Measurements from ENCODE around the gene GASK1B. TPM values are rescaled to one million over a fixed set of nuclear protein-coding genes. Genes with fewer than 3 reads are reported as not detected.
A peak's percentile ranks its signal among the peaks of the same experiment; 100 is the strongest.

The GASK1B gene
- total and polyA plus RNA-seq, 2 of the 13 experiments (the other 11 are each of a cell fraction or from before 2014, with no cell fraction given) = 29.1 to 40.4 TPM

DNA sequence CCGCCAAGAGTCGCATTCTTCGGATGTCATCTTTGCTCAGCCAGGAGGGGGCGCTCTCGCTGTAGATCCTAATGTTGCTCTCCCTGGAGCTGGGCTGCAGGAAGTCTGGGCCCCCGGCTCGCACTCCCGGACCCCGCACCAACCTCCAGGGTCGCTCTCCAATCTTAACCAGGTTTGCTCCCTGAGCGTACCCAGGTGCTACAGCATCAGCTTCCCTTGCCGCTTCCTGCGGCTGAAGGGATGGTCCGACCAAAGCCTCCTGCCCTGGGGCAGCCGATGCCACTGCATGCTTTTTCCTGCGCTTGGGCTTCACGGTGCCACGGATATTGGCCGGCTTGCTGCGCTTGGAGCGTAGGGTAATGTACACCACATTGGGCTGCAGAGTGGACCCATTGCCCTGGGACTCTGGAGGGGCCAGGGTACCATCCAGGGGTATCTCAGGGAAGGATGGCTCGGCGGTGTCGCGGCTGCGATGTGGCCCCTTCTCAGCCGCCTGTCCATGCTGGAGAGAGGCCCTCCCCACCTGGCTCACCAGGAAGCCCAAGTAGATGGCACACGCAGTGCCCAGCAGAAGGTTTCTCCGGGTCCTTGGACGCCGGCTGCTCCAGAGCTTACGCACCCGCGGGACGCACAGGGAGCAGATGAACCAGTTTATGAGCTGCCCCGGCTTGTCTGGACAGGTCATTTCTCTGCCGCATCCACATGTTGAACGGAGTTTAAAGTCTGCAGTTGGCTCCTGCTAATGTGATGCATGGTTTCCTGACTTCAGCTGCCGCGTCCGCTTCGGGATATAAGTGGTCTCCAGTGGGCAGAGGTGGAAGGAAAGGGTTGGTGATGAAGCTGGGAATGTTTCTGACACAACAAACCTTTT lies 1.9 kb downstream of the GASK1B start (continued):
- TF ChIP-seq, protein P1, sequence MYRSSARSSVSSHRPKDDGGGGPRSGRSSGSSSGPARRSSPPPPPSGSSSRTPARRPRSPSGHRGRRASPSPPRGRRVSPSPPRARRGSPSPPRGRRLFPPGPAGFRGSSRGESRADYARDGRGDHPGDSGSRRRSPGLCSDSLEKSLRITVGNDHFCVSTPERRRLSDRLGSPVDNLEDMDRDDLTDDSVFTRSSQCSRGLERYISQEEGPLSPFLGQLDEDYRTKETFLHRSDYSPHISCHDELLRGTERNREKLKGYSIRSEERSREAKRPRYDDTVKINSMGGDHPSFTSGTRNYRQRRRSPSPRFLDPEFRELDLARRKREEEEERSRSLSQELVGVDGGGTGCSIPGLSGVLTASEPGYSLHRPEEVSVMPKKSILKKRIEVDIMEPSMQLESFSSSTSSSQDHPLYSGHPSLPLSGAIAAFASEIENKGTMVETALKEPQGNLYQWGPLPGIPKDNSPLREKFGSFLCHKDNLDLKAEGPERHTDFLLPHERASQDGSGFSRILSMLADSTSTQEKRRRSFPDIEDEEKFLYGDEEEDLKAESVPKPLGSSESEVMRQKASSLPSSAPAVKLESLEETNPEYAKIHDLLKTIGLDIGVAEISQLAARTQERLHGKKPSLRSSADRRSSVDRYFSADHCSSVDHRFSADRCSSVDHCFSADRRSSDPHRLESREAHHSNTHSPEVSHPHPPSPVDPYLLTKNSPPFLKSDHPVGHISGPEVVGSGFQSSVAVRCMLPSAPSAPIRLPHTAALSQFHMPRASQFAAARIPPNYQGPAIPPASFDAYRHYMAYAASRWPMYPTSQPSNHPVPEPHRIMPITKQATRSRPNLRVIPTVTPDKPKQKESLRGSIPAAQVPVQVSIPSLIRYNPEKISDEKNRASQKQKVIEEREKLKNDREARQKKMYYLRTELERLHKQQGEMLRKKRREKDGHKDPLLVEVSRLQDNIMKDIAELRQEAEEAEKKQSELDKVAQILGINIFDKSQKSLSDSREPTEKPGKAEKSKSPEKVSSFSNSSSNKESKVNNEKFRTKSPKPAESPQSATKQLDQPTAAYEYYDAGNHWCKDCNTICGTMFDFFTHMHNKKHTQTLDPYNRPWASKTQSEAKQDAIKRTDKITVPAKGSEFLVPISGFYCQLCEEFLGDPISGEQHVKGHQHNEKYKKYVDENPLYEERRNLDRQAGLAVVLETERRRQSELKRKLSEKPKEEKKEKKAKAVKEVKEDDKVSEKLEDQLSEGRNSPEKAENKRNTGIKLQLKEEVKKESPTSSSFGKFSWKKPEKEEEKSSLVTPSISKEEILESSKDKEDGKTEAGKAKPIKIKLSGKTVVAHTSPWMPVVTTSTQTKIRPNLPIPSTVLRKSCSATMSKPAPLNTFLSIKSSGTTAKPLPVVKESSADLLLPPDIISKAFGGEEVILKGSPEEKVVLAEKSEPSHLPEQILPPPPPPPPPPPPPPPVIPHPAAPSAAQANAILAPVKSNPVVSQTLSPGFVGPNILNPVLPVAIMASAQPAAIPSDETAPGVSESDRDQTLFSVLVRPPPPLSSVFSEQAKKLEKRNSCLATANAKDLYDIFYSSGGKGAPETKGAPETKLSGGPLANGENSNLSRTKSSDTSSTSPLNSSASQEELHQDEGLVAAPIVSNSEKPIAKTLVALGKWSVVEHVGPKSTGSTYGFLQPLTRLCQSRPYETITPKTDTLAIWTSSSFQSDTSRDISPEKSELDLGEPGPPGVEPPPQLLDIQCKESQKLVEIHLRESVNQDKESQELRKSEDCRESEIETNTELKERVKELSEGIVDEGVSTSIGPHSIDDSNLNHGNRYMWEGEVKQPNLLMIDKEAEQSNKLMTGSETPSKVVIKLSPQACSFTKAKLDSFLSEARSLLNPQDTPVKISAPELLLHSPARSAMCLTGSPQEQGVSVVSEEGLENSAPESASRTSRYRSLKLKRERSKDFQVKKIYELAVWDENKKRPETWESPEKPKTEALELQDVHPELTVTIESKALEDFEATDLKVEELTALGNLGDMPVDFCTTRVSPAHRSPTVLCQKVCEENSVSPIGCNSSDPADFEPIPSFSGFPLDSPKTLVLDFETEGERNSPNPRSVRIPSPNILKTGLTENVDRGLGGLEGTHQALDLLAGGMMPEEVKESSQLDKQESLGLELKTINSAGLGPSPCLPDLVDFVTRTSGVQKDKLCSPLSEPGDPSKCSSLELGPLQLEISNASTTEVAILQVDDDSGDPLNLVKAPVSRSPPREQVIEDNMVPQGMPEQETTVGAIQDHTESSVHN (CRISPR knock-in tag; IDR thresholded peaks at IDR 0.05) = peak; percentile 64; the same call in 1 of the 2 replicates
- TF ChIP-seq HNRNPLL (IDR thresholded peaks at IDR 0.05; ENCODE audit: low read depth, low read length, poor library complexity, severe bottlenecking) (peak; percentile 98), ZFP37 (CRISPR knock-in tag; IDR thresholded peaks at IDR 0.05; ENCODE audit: borderline replicate concordance) (no peak), PRPF4 (IDR thresholded peaks at IDR 0.05; ENCODE audit: low read depth, low read length, poor library complexity, severe bottlenecking) (no peak), AHR (CRISPR knock-in tag; IDR thresholded peaks at IDR 0.05) (no peak), SRY (CRISPR knock-in tag; IDR thresholded peaks at IDR 0.05) (no peak), ZSCAN22 (CRISPR knock-in tag; IDR thresholded peaks at IDR 0.05) (no peak), SIX4 (CRISPR knock-in tag; IDR thresholded peaks at IDR 0.05) (no peak), U2AF1 (optimal IDR thresholded peaks at IDR 0.05; ENCODE audit: low read depth, low read length) (no peak)
- TF ChIP-seq, protein P2, sequence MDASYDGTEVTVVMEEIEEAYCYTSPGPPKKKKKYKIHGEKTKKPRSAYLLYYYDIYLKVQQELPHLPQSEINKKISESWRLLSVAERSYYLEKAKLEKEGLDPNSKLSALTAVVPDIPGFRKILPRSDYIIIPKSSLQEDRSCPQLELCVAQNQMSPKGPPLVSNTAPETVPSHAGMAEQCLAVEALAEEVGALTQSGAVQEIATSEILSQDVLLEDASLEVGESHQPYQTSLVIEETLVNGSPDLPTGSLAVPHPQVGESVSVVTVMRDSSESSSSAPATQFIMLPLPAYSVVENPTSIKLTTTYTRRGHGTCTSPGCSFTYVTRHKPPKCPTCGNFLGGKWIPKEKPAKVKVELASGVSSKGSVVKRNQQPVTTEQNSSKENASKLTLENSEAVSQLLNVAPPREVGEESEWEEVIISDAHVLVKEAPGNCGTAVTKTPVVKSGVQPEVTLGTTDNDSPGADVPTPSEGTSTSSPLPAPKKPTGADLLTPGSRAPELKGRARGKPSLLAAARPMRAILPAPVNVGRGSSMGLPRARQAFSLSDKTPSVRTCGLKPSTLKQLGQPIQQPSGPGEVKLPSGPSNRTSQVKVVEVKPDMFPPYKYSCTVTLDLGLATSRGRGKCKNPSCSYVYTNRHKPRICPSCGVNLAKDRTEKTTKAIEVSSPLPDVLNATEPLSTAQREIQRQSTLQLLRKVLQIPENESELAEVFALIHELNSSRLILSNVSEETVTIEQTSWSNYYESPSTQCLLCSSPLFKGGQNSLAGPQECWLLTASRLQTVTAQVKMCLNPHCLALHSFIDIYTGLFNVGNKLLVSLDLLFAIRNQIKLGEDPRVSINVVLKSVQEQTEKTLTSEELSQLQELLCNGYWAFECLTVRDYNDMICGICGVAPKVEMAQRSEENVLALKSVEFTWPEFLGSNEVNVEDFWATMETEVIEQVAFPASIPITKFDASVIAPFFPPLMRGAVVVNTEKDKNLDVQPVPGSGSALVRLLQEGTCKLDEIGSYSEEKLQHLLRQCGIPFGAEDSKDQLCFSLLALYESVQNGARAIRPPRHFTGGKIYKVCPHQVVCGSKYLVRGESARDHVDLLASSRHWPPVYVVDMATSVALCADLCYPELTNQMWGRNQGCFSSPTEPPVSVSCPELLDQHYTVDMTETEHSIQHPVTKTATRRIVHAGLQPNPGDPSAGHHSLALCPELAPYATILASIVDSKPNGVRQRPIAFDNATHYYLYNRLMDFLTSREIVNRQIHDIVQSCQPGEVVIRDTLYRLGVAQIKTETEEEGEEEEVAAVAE (CRISPR knock-in tag; IDR thresholded peaks at IDR 0.05; ENCODE audit: borderline replicate concordance) = 0 out of 2 replicates have a peak, but pooled peaks have one; percentile 12
- TF ChIP-seq, protein P3, sequence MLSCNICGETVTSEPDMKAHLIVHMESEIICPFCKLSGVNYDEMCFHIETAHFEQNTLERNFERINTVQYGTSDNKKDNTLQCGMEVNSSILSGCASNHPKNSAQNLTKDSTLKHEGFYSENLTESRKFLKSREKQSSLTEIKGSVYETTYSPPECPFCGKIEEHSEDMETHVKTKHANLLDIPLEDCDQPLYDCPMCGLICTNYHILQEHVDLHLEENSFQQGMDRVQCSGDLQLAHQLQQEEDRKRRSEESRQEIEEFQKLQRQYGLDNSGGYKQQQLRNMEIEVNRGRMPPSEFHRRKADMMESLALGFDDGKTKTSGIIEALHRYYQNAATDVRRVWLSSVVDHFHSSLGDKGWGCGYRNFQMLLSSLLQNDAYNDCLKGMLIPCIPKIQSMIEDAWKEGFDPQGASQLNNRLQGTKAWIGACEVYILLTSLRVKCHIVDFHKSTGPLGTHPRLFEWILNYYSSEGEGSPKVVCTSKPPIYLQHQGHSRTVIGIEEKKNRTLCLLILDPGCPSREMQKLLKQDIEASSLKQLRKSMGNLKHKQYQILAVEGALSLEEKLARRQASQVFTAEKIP (CRISPR knock-in tag; IDR thresholded peaks at IDR 0.05; ENCODE audit: borderline replicate concordance) = no peak
